ENCODE results near the gene CMTM1. TPM values are rescaled to one million over a fixed set of nuclear protein-coding genes. Genes with fewer than 3 reads are reported as not detected.
"Not testable (repeated sequence)": the region's sequence is repeated elsewhere in the genome, so short reads cannot be mapped to it uniquely, and the experiment has no call there.

The CMTM1 gene
- polyA plus RNA-seq, 1 donor (not counting 4 experiments of a cell fraction or from before 2014, with no cell fraction given): 0.24 TPM

- Histone ChIP-seq H3K36me3 (ENCODE audit: control insufficient read depth in 2 of 2, extremely low read depth in 1 of 2, insufficient read depth in 2 of 2, low read length in 2 of 2) (no peaks in the 10 kb centered on the region), H3K4me2 (ENCODE audit: control insufficient read depth, extremely low read depth, insufficient read depth, low read depth, low read length) (no peak overlapping the region), H3K79me2 (ENCODE audit: control insufficient read depth, insufficient read depth, low read length) (no peaks in the 10 kb centered on the region), H3K9me1 (ENCODE audit: control insufficient read depth, extremely low read depth, insufficient read depth, low read length) (no peaks in the 10 kb centered on the region), H2AFZ (ENCODE audit: control insufficient read depth, low read length) (no peak overlapping the region), H3K27ac (ENCODE audit: control insufficient read depth, insufficient read depth, low read length) (no peak overlapping the region), H3K9ac (ENCODE audit: control insufficient read depth, extremely low read depth, insufficient read depth, low read length) (no peak overlapping the region), H3K4me3 (ENCODE audit: control insufficient read depth in 2 of 3, extremely low read depth in 1 of 3, insufficient read depth in 2 of 3, low read depth in 1 of 3, low read length in 3 of 3) (no peak overlapping the region), H4K20me1 (ENCODE audit: control insufficient read depth, extremely low read depth, insufficient read depth, low read length) (no peaks in the 10 kb centered on the region), H3K4me1 (ENCODE audit: control insufficient read depth, extremely low read depth, insufficient read depth, low read length) (no peaks in the 10 kb centered on the region), H3K9me3 (ENCODE audit: control insufficient read depth, low read depth, low read length) (no peaks in the 10 kb centered on the region), H3K27me3 (ENCODE audit: control insufficient read depth, extremely low read depth, insufficient read depth, low read length) (no peaks in the 10 kb centered on the region)
- no peak for TF ChIP-seq EZH2 (IDR thresholded peaks at IDR 0.05; ENCODE audit: low read length)
- TF ChIP-seq CTCF (optimal IDR thresholded peaks at IDR 0.05 in 1 of 3, IDR thresholded peaks at IDR 0.05 in 1 of 3, conservative IDR thresholded peaks at IDR 0.05 in 1 of 3; ENCODE audit: extremely low read depth in 1 of 3, insufficient read depth in 2 of 3, low read length in 3 of 3): no peak
- FAIRE-seq: no peak
- dilution Hi-C loops (cut with MboI; ENCODE audit: extremely low pct_ligation_motif_present, low sequenced_read_pairs): no loop called here
- no peak for DNase-seq (ENCODE audit: low read depth, low spot score)
Measured at GRCh38 chr16:66594739-66595138, 28.5 kb downstream of the CMTM1 start.

- H3K9me1 ChIP-seq (ENCODE audit: control insufficient read depth, extremely low read depth, insufficient read depth, low read length); H2AFZ ChIP-seq (ENCODE audit: control insufficient read depth, low read length); H3K4me3 ChIP-seq (ENCODE audit: control insufficient read depth in 2 of 3, extremely low read depth in 1 of 3, insufficient read depth in 2 of 3, low read depth in 1 of 3, low read length in 3 of 3); H3K4me2 ChIP-seq (ENCODE audit: control insufficient read depth, extremely low read depth, insufficient read depth, low read depth, low read length); H3K9ac ChIP-seq (ENCODE audit: control insufficient read depth, extremely low read depth, insufficient read depth, low read length); H3K27me3 ChIP-seq (ENCODE audit: control insufficient read depth, extremely low read depth, insufficient read depth, low read length); H3K36me3 ChIP-seq (ENCODE audit: control insufficient read depth in 2 of 2, extremely low read depth in 1 of 2, insufficient read depth in 2 of 2, low read length in 2 of 2); FAIRE-seq; H3K27ac ChIP-seq (ENCODE audit: control insufficient read depth, insufficient read depth, low read length); H3K79me2 ChIP-seq (ENCODE audit: control insufficient read depth, insufficient read depth, low read length); DNase-seq (ENCODE audit: low read depth, low spot score); H4K20me1 ChIP-seq (ENCODE audit: control insufficient read depth, extremely low read depth, insufficient read depth, low read length); H3K9me3 ChIP-seq (ENCODE audit: control insufficient read depth, low read depth, low read length); dilution Hi-C loops (cut with MboI; ENCODE audit: extremely low pct_ligation_motif_present, low sequenced_read_pairs); H3K4me1 ChIP-seq (ENCODE audit: control insufficient read depth, extremely low read depth, insufficient read depth, low read length): not testable (repeated sequence)
Measured at GRCh38 chr16:66596559-66596958, 30.3 kb downstream of the CMTM1 start.
